Subcutaneous abdominal adipose tissue (tissue), 5 donors: ENCODE measurements around the gene INHBE.

Experiments
- H3K27ac ChIP-seq: one replicate; pipeline ENCODE4 v1.7.0; 2013; ENCODE audit warnings: low read depth, mild to moderate bottlenecking, inconsistent platforms, low read length, moderate library complexity
- H3K27me3 ChIP-seq, 5 donors: one replicate each; pipeline ENCODE4 v1.7.0; 2013; ENCODE audit warnings: low read length in 5 of 5, inconsistent platforms in 1 of 5; ENCODE audit not compliant: control insufficient read depth in 5 of 5, insufficient read depth in 4 of 5
- H3K36me3 ChIP-seq, 5 donors: one replicate each; pipeline ENCODE4 v1.7.0; 2013; ENCODE audit warnings: low read length in 5 of 5; ENCODE audit not compliant: control insufficient read depth in 5 of 5, insufficient read depth in 5 of 5
- H3K4me1 ChIP-seq, 5 donors: one replicate each; pipeline ENCODE4 v1.7.0; 2013; ENCODE audit warnings: low read length in 5 of 5, mild to moderate bottlenecking in 3 of 5, moderate library complexity in 1 of 5; ENCODE audit not compliant: control insufficient read depth in 5 of 5, insufficient read depth in 5 of 5
- H3K4me3 ChIP-seq, 5 donors: one replicate each; pipeline ENCODE4 v1.7.0; 2013; ENCODE audit warnings: low read length in 5 of 5, low read depth in 1 of 5
- H3K9ac ChIP-seq, 5 donors: one replicate each; pipeline ENCODE4 v1.7.0; 2013; ENCODE audit warnings: low read length in 5 of 5, mild to moderate bottlenecking in 4 of 5, moderate library complexity in 3 of 5
- H3K9me3 ChIP-seq, 5 donors: one replicate each; pipeline ENCODE4 v1.7.0; 2013; ENCODE audit warnings: low read length in 5 of 5; ENCODE audit not compliant: control insufficient read depth in 5 of 5
- donor health status: healthy.
- donor health status: healthy.
- donor health status: healthy.
- donor health status: healthy.
- donor health status: healthy.

INHBE gene

GRCh38 chr12:57465747-57466505 lies 10.8 kb downstream of the INHBE start:
- Histone ChIP-seq H3K9ac (no peak overlapping the region), H3K9me3 (no peaks in the 10 kb centered on the region), H3K27ac (no peak overlapping the region), H3K36me3 (peaks cover 0 to 10% (median 0%) of the 10 kb centered on the region in 5 donors), H3K27me3 (peaks cover 4 to 13% (median 8%) of the 10 kb centered on the region in 5 donors), H3K4me1 (peaks cover 0 to 18% (median 17%) of the 10 kb centered on the region in 5 donors), H3K4me3 (no peak overlapping the region)

- Histone ChIP-seq H3K27ac (no peak overlapping the region), H3K4me1 (peaks cover 0 to 6% (median 6%) of the 10 kb centered on the region in 5 donors), H3K4me3 (no peak overlapping the region), H3K9ac (no peak overlapping the region), H3K36me3 (peaks cover 0 to 13% (median 0%) of the 10 kb centered on the region in 5 donors), H3K27me3 (peaks cover 2 to 18% (median 8%) of the 10 kb centered on the region in 5 donors), H3K9me3 (no peaks in the 10 kb centered on the region)
Observed at GRCh38 chr12:57467212-57467874, 12.2 kb downstream of the INHBE start.

GRCh38 chr12:57467915-57468314 lies 12.8 kb downstream of the INHBE start:
- peaks cover 0 to 16% (median 0%) of the 10 kb centered on the region in 5 donors for H3K36me3 ChIP-seq
- peaks cover 4 to 18% (median 8%) of the 10 kb centered on the region in 5 donors for H3K27me3 ChIP-seq
- no peak overlapping the region for H3K9ac ChIP-seq
- H3K9me3 ChIP-seq, result no peaks in the 10 kb centered on the region
- H3K27ac ChIP-seq, result no peak overlapping the region
- H3K4me3 ChIP-seq, result no peak overlapping the region
- peaks cover 0 to under 1% (median 0%) of the 10 kb centered on the region in 5 donors for H3K4me1 ChIP-seq

GRCh38 chr12:57469296-57470164 lies 14.4 kb downstream of the INHBE start:
- peaks cover 6 to 28% (median 15%) of the 10 kb centered on the region in 5 donors for H3K27me3 ChIP-seq
- no peaks in the 10 kb centered on the region for H3K9me3 ChIP-seq
- no peak overlapping the region for H3K27ac ChIP-seq
- H3K36me3 ChIP-seq, result peaks cover 0 to 24% (median 0%) of the 10 kb centered on the region in 5 donors
- no peak overlapping the region for H3K9ac ChIP-seq
- H3K4me3 ChIP-seq, result no peak overlapping the region
- peaks cover 0 to under 1% (median 0%) of the 10 kb centered on the region in 5 donors for H3K4me1 ChIP-seq

GRCh38 chr12:57470286-57470969 lies 15.3 kb downstream of the INHBE start:
- H3K27ac ChIP-seq, result no peak overlapping the region
- no peak overlapping the region for H3K9ac ChIP-seq
- peaks cover 10 to 36% (median 24%) of the 10 kb centered on the region in 5 donors for H3K27me3 ChIP-seq
- H3K9me3 ChIP-seq, result no peaks in the 10 kb centered on the region
- no peak overlapping the region for H3K4me3 ChIP-seq
- H3K36me3 ChIP-seq, result peaks cover 0 to 29% (median 0%) of the 10 kb centered on the region in 5 donors
- peaks cover 0 to 9% (median 7%) of the 10 kb centered on the region in 5 donors for H3K4me1 ChIP-seq

GRCh38 chr12:57470970-57471656 lies 16.0 kb downstream of the INHBE start:
- no peaks in the 10 kb centered on the region for H3K9me3 ChIP-seq
- peaks cover 0 to 29% (median 0%) of the 10 kb centered on the region in 5 donors for H3K36me3 ChIP-seq
- H3K27ac ChIP-seq, result no peak overlapping the region
- H3K27me3 ChIP-seq, result peaks cover 10 to 42% (median 24%) of the 10 kb centered on the region in 5 donors
- H3K9ac ChIP-seq, result no peak overlapping the region
- no peak overlapping the region for H3K4me3 ChIP-seq
- H3K4me1 ChIP-seq, result peaks cover 0 to 16% (median 13%) of the 10 kb centered on the region in 5 donors

GRCh38 chr12:57471661-57472060 lies 16.6 kb downstream of the INHBE start:
- no peak overlapping the region for H3K9ac ChIP-seq
- H3K9me3 ChIP-seq, result no peaks in the 10 kb centered on the region
- H3K27me3 ChIP-seq, result peaks cover 10 to 47% (median 29%) of the 10 kb centered on the region in 5 donors
- H3K4me1 ChIP-seq, result peaks cover 0 to 22% (median 17%) of the 10 kb centered on the region in 5 donors
- H3K4me3 ChIP-seq, result no peak overlapping the region
- H3K36me3 ChIP-seq, result peaks cover 0 to 29% (median 0%) of the 10 kb centered on the region in 5 donors
- no peak overlapping the region for H3K27ac ChIP-seq

- peaks cover 0 to 22% (median 17%) of the 10 kb centered on the region in 5 donors for H3K4me1 ChIP-seq
- no peak overlapping the region for H3K9ac ChIP-seq
- H3K36me3 ChIP-seq, result peaks cover 0 to 29% (median 0%) of the 10 kb centered on the region in 5 donors
- no peak overlapping the region for H3K27ac ChIP-seq
- H3K4me3 ChIP-seq, result no peak overlapping the region
- H3K9me3 ChIP-seq, result no peaks in the 10 kb centered on the region
- H3K27me3 ChIP-seq, result peaks cover 8 to 53% (median 33%) of the 10 kb centered on the region in 5 donors
Observed at GRCh38 chr12:57472391-57472790, 17.3 kb downstream of the INHBE start.

GRCh38 chr12:57473392-57473791 lies 18.3 kb downstream of the INHBE start:
- H3K9me3 ChIP-seq, result no peaks in the 10 kb centered on the region
- peaks cover 0 to 22% (median 18%) of the 10 kb centered on the region in 5 donors for H3K4me1 ChIP-seq
- peaks cover 0 to 29% (median 0%) of the 10 kb centered on the region in 5 donors for H3K36me3 ChIP-seq
- peaks cover 7 to 51% (median 38%) of the 10 kb centered on the region in 5 donors for H3K27me3 ChIP-seq
- H3K27ac ChIP-seq, result no peak overlapping the region
- no peak overlapping the region for H3K9ac ChIP-seq
- H3K4me3 ChIP-seq, result no peak overlapping the region
